Testis (tissue), 2 donors: ENCODE results near the gene TBX10.

Experiments
- POLR2A ChIP-seq: fragments of 450-650 bp; IDR thresholded peaks from one replicate; pipeline ENCODE4 v1.6.1; 2017; ENCODE audit warnings: antibody characterized with exemption, mild to moderate bottlenecking, moderate library complexity
- TF ChIP-seq, protein P1 (sequence below), 3 experiments: fragments of 450-650 bp in 2 of 3; fragments of 200-600 bp in 1 of 3; sonication (generic) in 1 of 3; IDR thresholded peaks; one replicate each; pipeline ENCODE4 v1.5.1; 2016 to 2019; ENCODE audit warnings: antibody characterized with exemption in 3 of 3, mild to moderate bottlenecking in 2 of 3, moderate library complexity in 1 of 3

DNA sequence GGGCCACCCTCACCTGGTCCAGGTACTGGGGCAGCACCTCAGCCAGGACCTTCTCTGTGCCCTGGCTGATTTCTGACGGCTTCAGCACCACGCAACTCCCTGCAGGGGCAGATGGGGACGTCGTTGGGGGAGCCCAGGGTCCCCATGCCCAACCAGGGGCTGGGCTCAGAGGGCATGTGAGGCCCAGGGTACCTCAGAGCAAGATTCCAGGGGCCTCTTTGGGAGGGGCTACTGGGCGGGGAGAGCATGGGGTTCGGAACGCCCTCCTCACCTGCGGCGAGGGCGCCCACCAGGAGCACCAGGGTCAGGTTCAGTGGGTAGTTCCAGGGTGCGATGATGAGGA lies 26.7 kb upstream of the TBX10 start:
- TF ChIP-seq, protein P1, sequence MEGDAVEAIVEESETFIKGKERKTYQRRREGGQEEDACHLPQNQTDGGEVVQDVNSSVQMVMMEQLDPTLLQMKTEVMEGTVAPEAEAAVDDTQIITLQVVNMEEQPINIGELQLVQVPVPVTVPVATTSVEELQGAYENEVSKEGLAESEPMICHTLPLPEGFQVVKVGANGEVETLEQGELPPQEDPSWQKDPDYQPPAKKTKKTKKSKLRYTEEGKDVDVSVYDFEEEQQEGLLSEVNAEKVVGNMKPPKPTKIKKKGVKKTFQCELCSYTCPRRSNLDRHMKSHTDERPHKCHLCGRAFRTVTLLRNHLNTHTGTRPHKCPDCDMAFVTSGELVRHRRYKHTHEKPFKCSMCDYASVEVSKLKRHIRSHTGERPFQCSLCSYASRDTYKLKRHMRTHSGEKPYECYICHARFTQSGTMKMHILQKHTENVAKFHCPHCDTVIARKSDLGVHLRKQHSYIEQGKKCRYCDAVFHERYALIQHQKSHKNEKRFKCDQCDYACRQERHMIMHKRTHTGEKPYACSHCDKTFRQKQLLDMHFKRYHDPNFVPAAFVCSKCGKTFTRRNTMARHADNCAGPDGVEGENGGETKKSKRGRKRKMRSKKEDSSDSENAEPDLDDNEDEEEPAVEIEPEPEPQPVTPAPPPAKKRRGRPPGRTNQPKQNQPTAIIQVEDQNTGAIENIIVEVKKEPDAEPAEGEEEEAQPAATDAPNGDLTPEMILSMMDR (IDR thresholded peaks at IDR 0.05): no peak
- TF ChIP-seq POLR2A: no peak
